Measurements from ENCODE around the gene ADGRB3.

Gene ADGRB3

DNA sequence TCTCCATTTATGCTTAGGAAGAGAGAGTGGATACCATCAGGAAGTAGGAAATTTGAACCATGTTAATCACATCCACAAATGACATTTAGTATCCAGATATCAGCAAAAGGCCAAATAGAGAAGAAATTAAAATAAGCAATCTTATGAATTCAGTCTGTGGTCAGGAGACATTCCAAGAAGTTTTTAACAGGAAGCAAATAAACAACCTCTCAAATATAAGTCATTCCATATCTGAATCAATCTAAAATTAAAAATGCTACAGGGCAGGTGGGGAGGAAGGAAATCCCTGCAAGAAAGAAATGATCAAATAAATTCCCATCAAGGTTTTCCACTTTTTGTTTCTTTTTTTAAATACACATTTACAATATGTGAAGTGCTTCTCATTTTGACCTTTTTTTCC is 641.1 kb downstream of the ADGRB3 start:
- H2AFZ ChIP-seq (ENCODE audit: low read length) = no peak overlapping the region
- no peaks in the 10 kb centered on the region for H3K36me3 ChIP-seq (ENCODE audit: insufficient read depth, low read length)
- H3K9me3 ChIP-seq (ENCODE audit: low read length) = no peaks in the 10 kb centered on the region
- no peak overlapping the region for H3K4me3 ChIP-seq (ENCODE audit: low read depth, low read length, poor library complexity, severe bottlenecking)
- no peaks in the 10 kb centered on the region for H3F3A ChIP-seq (ENCODE audit: insufficient read depth, low read length)
- no peak for TF ChIP-seq EZH2 (IDR thresholded peaks at IDR 0.05; ENCODE audit: borderline replicate concordance, low read length)
- TF ChIP-seq, protein P1, sequence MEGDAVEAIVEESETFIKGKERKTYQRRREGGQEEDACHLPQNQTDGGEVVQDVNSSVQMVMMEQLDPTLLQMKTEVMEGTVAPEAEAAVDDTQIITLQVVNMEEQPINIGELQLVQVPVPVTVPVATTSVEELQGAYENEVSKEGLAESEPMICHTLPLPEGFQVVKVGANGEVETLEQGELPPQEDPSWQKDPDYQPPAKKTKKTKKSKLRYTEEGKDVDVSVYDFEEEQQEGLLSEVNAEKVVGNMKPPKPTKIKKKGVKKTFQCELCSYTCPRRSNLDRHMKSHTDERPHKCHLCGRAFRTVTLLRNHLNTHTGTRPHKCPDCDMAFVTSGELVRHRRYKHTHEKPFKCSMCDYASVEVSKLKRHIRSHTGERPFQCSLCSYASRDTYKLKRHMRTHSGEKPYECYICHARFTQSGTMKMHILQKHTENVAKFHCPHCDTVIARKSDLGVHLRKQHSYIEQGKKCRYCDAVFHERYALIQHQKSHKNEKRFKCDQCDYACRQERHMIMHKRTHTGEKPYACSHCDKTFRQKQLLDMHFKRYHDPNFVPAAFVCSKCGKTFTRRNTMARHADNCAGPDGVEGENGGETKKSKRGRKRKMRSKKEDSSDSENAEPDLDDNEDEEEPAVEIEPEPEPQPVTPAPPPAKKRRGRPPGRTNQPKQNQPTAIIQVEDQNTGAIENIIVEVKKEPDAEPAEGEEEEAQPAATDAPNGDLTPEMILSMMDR (IDR thresholded peaks at IDR 0.05; ENCODE audit: low read length) = no peak
- H4K20me1 ChIP-seq (ENCODE audit: insufficient read depth, low read length) = no peaks in the 10 kb centered on the region
- H3K27ac ChIP-seq (ENCODE audit: low read depth, low read length, poor library complexity, severe bottlenecking) = no peak overlapping the region
- no peaks in the 10 kb centered on the region for H3K27me3 ChIP-seq (ENCODE audit: insufficient read depth, low read length)
- H3K9me2 ChIP-seq (ENCODE audit: low read depth, low read length) = no peaks in the 10 kb centered on the region
- no peaks in the 10 kb centered on the region for H3K79me2 ChIP-seq (ENCODE audit: insufficient read depth, low read length)
- no peaks in the 10 kb centered on the region for H3K4me1 ChIP-seq (ENCODE audit: insufficient read depth, low read length, severe bottlenecking)
- no peak overlapping the region for H3K4me2 ChIP-seq (ENCODE audit: low read length)
- H3K9ac ChIP-seq (ENCODE audit: low read length) = no peak overlapping the region

DNA sequence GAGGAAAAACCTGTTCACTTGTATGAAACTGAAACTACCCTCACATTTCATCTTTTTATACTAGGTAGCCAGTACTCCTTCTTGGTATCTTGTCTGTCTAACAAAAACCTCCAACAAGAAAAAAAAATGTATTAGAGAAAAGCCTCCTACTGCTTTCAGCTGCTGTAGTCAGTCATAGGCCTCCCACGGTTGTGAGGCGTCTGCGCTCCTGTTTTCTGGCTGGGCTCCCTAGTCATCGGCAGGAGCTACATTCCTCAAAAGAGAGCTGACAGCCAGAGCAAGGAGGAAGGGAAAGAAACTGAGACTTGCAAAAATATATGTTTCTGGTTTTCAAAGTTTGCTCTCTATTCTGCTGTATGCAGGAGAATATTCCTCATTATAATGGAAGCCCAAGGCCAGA is 644.7 kb downstream of the ADGRB3 start:
- no peak overlapping the region for H3K27ac ChIP-seq (ENCODE audit: low read depth, low read length, poor library complexity, severe bottlenecking)

DNA sequence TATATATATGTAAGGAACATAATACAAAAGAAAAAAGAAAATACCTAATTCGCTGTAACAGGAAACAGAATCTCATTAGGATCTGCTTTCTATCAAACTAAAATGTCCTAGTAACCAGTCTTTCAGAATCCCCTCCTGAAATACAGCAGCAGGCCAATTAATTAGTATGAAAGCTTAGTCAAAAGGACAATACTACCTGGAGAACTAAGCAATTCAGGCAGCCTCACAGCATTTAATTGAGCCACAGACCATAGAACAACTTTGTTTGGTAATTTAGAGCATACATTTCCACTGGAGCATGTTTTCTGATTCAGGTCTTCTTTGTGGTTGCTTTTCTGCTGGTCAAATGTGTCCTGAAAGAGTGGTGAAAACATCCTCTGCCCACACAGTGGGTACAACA is 645.8 kb downstream of the ADGRB3 start:
- Histone ChIP-seq H3K9me3 (ENCODE audit: low read length) (no peaks in the 10 kb centered on the region), H3K9ac (ENCODE audit: low read length) (no peak overlapping the region), H2AFZ (ENCODE audit: low read length) (no peak overlapping the region), H3K79me2 (ENCODE audit: insufficient read depth, low read length) (no peaks in the 10 kb centered on the region), H3F3A (ENCODE audit: insufficient read depth, low read length) (no peaks in the 10 kb centered on the region), H3K4me3 (ENCODE audit: low read depth, low read length, poor library complexity, severe bottlenecking) (no peak overlapping the region), H4K20me1 (ENCODE audit: insufficient read depth, low read length) (no peaks in the 10 kb centered on the region), H3K4me2 (ENCODE audit: low read length) (no peak overlapping the region), H3K4me1 (ENCODE audit: insufficient read depth, low read length, severe bottlenecking) (no peaks in the 10 kb centered on the region), H3K27me3 (ENCODE audit: insufficient read depth, low read length) (no peaks in the 10 kb centered on the region), H3K36me3 (ENCODE audit: insufficient read depth, low read length) (no peaks in the 10 kb centered on the region), H3K27ac (ENCODE audit: low read depth, low read length, poor library complexity, severe bottlenecking) (no peak overlapping the region), H3K9me2 (ENCODE audit: low read depth, low read length) (no peaks in the 10 kb centered on the region)
- TF ChIP-seq EZH2 (IDR thresholded peaks at IDR 0.05; ENCODE audit: borderline replicate concordance, low read length) = no peak

More for the DNA sequence above, 644.7 kb downstream of the ADGRB3 start:
- Histone ChIP-seq H3K9ac (ENCODE audit: low read length) (no peak overlapping the region), H3K4me2 (ENCODE audit: low read length) (no peak overlapping the region), H2AFZ (ENCODE audit: low read length) (no peak overlapping the region), H3K9me2 (ENCODE audit: low read depth, low read length) (no peaks in the 10 kb centered on the region), H3K36me3 (ENCODE audit: insufficient read depth, low read length) (no peaks in the 10 kb centered on the region), H3K4me1 (ENCODE audit: insufficient read depth, low read length, severe bottlenecking) (no peaks in the 10 kb centered on the region), H4K20me1 (ENCODE audit: insufficient read depth, low read length) (no peaks in the 10 kb centered on the region), H3K79me2 (ENCODE audit: insufficient read depth, low read length) (no peaks in the 10 kb centered on the region), H3K9me3 (ENCODE audit: low read length) (no peaks in the 10 kb centered on the region), H3K27me3 (ENCODE audit: insufficient read depth, low read length) (no peaks in the 10 kb centered on the region), H3K4me3 (ENCODE audit: low read depth, low read length, poor library complexity, severe bottlenecking) (no peak overlapping the region), H3F3A (ENCODE audit: insufficient read depth, low read length) (no peaks in the 10 kb centered on the region)
- TF ChIP-seq, protein P1 (IDR thresholded peaks at IDR 0.05; ENCODE audit: low read length) = no peak
- no peak for TF ChIP-seq EZH2 (IDR thresholded peaks at IDR 0.05; ENCODE audit: borderline replicate concordance, low read length)

DNA sequence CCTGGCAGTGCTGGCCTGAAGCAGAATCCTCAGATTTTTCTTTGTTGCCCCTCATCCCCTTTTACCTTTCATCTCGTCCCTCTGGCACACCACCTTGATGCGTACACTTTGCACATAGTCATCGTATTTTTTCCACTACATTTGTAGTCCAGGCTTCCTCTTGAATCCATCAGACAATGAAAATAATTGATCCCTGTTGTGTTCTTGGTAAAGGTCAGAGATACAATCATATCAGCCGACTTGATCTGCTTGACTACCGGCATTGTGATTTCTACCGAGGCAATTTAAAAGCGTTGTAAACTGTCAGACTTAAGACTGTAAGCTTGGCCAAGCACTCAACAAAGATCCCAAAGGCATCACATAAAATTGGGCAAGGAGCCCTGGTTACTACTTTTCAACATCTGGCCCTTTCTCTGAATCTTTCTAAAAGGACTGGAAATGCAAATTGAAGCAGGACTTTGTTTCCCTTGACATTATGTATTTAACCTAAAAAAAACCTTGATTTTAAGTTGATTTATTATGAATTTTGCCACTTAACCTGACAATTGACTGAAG is 649.2 kb downstream of the ADGRB3 start:
- TF ChIP-seq, protein P1 (IDR thresholded peaks at IDR 0.05; ENCODE audit: low read length) = no peak
- TF ChIP-seq EZH2 (IDR thresholded peaks at IDR 0.05; ENCODE audit: borderline replicate concordance, low read length) = no peak
- no peaks in the 10 kb centered on the region for H3K9me2 ChIP-seq (ENCODE audit: low read depth, low read length)
- no peak overlapping the region for H3K4me3 ChIP-seq (ENCODE audit: low read depth, low read length, poor library complexity, severe bottlenecking)
- no peaks in the 10 kb centered on the region for H3F3A ChIP-seq (ENCODE audit: insufficient read depth, low read length)
- no peaks in the 10 kb centered on the region for H4K20me1 ChIP-seq (ENCODE audit: insufficient read depth, low read length)
- no peak overlapping the region for H2AFZ ChIP-seq (ENCODE audit: low read length)
- H3K4me2 ChIP-seq (ENCODE audit: low read length) = no peak overlapping the region
- H3K9me3 ChIP-seq (ENCODE audit: low read length) = no peaks in the 10 kb centered on the region
- no peaks in the 10 kb centered on the region for H3K4me1 ChIP-seq (ENCODE audit: insufficient read depth, low read length, severe bottlenecking)
- no peak overlapping the region for H3K9ac ChIP-seq (ENCODE audit: low read length)
- no peaks in the 10 kb centered on the region for H3K27me3 ChIP-seq (ENCODE audit: insufficient read depth, low read length)
- H3K36me3 ChIP-seq (ENCODE audit: insufficient read depth, low read length) = no peaks in the 10 kb centered on the region
- no peaks in the 10 kb centered on the region for H3K79me2 ChIP-seq (ENCODE audit: insufficient read depth, low read length)
- H3K27ac ChIP-seq (ENCODE audit: low read depth, low read length, poor library complexity, severe bottlenecking) = no peak overlapping the region
